Measurements from ENCODE around the gene FAM228B.
A peak's percentile ranks its signal among the peaks of the same experiment; 100 is the strongest.

The FAM228B gene

DNA sequence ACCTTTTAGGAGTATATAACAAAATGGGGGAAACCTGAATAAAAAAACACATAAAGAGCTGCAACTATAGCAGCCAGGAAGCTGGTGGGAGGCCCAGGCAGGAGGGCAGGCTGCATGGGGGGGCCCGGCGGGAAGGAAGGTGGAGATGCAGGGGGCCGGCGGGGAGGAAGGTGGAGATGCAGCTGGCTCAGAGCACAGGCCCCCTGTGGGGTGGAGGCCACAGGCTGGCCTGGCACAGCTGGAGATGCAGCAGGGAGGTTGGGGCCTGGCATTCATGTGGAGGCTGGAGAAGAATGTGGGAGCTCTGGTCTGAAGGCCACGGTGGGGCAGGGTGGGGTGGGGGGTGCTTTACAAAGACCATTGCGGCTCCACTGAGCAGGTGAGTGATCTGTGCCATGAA is 83.0 kb downstream of the FAM228B start:
- DNase-seq: no peak

DNA sequence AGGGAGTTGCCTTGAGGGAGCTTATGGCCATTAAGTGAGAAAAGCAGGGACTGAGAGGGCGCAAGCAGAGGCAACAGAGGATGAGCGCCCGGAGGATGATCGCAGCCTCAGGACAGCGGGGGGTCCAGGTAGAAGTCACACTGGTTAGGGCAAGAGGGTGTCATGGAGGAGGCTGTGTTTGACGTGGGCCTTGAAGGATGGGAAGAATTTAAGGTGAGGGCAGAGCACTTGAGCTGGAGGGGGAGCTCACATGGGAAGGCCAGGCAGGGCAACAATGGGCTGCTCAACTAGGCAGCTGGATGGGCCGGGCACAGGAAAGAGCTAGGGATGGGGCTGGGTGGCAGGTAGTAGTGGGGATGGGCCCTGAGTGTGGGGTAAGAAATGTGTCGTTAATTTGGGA is 83.4 kb downstream of the FAM228B start:
- DNase-seq: no peak

DNA sequence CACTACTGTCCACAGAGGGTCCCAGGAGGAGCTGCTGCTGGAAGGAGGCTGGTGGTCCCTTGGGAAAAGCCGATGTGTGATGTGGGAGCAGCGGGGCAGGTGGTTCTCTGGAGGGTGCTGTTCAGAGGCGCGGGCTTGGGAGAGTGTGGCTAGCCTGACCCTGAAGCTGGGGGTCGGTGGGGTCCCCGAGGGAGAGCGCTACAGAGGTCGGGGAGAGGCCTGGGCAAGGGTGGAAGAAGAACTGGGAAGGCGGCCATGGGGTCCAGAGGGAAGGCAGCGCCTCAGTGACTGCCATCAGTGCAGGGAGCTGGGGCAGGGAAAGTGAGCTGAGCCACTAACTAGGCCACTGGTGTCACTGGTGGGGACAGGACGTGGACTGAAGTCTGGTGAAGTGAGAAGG is 84.1 kb downstream of the FAM228B start:
- no peak for DNase-seq

DNA sequence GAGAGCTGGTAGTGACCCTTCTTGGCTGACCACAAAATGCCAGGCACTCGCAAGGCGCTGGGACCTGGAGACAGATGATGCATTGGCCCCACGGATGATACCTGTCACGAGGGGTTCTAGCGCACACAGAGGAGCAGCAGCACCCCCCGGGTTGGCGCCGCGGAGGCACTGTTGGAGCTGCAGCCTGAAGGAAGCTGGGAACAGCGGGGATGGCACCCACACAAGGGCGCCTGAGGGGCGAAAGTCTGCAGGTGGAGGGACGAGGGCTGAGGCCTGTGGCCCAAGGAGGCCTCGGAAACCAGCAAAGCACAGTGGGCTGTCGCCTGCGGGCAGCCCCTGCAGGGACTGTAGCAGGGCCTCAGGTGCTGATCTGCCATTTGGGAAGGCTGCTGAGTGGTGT is 85.2 kb downstream of the FAM228B start:
- DNase-seq: no peak

DNA sequence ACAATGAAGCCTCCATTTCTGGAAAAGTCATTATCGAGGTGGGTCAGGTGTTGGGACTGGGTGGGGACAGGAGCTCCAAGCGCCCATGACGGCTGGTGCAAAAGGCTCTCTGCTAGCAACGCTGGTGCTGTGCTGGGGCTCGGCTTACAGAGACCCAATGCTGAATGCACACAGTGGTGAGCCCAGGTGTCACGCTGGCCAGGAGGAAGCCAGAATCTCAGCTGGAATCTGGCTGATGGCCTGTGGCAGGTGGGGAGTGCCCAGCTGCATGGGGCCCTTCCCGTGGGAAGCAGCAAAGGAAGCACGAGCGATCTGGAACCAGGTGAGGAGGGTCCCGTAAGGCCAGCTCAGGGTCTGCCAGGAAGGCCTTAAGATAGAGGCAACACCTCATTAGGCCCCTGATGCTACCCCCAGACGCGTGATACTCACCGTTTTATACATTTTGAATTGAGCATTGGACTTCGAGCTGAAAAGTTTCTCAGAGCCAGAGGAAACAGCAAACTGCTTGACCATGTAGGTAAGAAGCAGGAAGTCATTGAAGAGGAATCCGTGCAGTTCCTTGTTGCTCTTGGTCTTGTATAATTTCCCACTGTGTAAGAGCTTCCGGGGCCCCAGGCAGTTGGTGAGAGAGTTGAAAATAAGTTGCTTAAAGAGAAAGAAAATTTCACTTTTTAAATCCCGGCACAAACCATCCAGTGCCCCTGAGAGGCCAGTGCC is 86.3 kb downstream of the FAM228B start:
- DNase-seq: no peak

DNA sequence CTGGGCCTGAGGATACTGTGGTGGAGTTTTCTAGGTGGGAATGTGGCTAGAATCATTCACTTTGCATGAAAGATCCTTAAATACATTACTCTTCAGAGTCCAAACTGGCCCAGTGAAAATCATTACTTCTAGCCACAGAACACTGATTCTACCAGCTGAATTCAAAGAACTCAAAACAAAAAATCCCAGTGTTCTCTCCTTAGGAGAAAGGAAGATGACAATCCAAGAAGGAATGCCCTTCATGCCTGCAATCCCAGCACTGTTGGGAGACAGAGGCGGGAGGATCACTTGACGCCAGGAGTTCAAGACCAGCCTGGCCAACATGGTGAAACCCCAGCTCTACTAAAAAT is 86.8 kb downstream of the FAM228B start:
- no peak for DNase-seq

DNA sequence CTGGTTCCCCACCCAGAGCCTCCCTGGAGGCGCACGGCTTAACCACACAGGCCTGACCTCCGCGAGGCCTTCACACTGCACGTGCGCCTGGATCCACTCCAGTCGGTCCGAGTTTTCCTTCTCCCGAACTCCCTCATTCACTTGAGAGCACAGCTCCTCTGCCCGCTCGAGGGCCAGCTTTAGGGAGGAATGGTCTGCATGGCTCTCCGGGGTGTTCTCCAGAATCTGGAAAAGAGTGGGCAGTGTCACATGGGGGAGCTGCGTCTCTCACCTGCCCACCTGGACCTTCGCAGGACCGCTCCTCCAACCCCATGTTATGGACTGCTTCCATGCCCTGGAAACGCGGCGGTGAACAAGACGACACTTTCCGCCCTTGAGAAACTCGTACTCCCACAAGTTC is 87.5 kb downstream of the FAM228B start:
- DNase-seq: no peak

DNA sequence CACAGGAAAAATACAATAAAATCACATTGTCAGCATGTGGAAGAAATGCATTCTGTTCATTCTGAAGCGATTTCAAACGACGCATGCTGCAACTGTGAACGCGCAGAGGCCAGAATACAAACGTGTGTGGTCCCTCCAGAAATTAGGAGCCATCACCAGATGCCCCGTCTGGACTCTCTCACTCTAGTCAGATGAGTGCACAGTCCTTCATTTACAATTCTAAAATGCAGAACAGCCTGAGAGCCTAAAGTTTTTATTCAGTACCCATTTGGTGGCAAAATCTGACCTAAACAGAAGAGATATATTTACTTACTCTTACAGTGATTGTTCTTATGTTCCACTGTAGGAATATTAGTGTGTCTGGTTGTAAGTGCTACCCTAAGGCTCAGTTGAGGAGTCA is 88.1 kb downstream of the FAM228B start:
- DNase-seq: no peak

DNA sequence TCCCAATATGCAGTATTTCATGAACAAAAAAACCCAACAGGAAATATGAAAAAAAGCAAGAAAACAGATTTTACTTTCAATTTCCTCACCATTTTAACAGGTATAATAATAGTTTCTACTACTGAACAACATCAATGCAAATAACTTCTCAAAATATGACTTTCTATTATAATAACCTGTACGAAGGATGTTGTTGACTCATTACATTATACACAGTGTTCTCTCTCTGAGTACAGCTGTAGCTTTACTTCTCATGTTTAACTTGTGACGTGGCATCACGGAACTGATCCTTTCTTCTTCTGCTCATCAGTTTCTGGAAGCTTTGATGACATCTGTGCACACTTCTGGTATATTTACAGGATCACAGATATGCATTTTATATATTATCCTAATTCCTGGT is 91.6 kb downstream of the FAM228B start:
- DNase-seq: peak; percentile 3

Data from CD4-positive, alpha-beta T cell treated with Interleukin-4 for 4 hours (primary cell).